HG03457 (cell line): ENCODE measurements around the gene RPAP3.

ENCODE experiments used
- ATAC-seq: cut with Tn5 transposase; IDR thresholded peaks from one replicate; pipeline ENCODE4 v1.9.1; 2021; ENCODE audit warnings: moderate number of reproducible peaks; ENCODE audit not compliant: unreplicated experiment

RPAP3 gene

DNA sequence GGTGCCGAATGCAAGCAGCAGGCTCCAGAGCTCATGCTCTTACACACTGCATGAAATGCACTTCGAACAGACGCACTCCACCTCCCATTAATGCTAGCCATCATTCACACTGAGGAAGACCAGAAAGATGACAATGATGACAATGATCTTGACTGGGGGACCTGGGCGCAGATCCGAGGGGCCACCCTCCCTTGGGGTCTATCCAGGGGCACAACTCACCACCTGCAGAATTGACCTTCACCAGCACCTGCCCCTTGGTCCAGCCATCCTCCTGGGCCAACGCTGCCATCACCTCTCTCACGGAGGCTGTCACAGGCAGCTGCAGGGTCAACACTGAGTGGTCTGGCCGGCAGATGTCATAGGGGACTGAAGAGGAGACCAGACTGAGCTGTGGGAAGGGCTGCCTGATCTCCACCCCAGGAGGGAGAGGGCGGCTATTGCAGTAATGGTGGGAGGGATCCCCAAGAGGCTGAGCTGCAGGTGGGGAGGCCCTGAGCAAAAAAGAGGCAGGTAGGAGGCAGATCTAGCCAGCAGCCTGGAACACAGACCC lies 37.6 kb upstream of the RPAP3 start:
- no peak for ATAC-seq

DNA sequence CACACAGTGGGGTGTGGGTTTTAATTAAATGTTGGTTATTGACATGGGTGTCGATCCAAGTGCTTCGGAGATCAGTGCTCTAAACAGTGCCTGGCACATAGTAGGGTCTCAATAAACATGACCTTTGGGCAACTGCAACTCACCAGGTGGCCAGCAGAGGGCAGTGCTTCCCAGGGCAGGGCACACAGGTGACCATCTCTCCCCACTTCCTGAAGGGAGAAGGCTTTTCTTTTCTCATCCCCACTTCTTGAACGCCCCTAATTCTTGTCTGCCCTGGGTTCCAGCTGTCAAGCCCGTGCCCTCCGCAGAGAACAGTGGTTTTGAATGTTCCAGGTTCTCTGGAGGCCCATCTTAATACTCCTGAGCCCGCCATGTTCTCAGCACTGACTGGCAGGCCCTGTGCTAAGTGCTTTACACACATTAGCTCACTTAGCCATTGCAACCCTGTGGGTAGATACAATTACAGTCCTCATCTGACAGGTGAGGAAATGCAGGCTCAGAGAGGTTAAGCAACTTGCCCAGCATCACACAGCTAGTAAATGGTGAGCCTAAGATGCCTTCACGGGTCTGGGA lies 36.5 kb upstream of the RPAP3 start:
- ATAC-seq, result no peak

DNA sequence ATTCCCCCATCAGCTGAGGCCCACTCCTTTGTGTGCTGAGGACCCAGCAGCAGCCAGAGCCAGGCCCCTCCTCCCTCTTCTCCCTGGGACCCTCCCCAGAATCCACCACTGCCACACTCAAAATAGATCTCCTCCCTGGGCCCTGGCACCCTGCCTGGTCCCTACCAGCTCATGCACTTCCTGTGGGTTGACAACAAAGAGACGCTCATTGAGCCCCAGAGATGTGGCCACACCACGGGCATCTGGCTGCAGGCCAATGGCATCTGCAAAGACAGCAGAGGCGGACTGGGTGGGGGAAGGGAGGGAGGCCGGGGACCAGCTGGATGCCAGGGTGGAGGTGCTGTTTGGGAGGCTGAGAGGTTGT lies 35.5 kb upstream of the RPAP3 start:
- ATAC-seq, result no peak

DNA sequence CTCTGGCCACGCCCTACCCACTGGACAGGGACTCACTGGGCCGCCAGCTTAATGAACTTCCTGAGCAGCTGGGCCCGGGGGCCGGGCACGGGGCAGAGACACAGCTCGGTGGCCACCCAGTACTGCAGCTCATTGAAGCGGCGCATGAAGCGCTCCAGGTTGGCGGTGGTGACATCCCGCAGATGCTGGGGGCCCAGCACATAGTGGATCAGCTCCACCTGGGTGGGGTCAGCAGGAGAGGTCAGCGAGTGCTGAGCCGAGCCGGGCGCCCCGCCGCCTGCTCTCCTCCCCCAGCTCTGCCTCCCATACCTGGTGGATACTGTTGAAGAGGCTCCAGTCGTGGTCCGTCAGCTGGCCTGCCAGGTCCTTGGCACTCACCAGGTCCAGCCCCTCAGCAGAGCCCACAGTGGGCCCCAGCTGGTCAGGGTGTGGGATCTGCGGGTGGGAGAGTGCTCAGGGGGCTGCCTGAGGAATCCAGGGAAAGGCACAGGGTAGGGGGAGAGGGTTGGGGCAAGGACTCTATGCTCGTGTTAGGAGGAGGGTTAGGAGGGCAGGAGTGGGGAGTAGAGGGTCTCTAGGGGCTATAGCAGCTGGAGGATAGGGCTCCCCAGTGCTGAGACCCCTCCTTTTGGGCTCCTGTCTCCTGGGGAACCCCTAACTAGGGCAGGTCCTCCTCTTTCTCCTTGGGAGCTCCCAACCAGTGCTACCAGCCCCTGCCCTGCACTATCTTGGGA lies 34.9 kb upstream of the RPAP3 start:
- ATAC-seq, result no peak

DNA sequence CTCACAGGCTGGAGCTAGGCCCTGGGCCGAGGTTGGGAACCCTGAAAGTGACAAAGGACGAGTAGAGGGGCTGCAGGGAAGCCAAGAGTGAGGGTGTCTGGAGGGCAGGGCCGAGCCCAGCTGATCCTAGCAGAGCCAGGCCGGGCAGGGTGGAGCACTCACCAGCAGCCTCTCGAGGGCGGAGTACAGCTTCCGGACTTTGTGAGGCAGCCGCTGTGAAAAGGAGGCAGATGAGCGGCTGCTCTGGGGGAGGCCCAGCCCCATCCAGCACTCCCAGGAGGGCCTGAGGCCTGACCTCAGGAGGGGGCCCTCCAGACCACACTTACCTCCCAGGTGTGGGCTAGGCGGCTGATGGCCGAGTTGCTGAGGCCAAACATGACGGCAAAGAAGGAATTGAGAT lies 34.1 kb upstream of the RPAP3 start:
- ATAC-seq, result no peak

DNA sequence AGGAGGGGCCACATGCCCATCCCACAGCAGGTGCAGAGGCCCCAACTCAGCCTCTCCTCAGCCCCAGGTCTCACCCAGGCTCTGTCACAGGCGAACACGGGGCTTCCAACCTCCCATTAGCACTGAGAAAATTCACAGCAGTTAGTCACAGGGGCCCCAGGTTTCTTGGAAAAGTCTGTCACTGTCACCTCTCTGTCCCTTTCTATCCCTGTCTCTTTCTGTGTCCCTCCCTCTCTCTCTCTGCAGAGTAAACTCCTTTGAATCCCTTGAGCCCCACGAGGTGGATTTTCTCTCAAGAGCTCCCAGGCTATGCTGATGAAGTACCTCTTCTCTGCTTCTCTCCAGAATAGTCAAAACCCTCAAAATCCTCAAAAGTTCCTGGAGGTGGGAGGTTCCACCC lies 33.5 kb upstream of the RPAP3 start:
- no peak for ATAC-seq

DNA sequence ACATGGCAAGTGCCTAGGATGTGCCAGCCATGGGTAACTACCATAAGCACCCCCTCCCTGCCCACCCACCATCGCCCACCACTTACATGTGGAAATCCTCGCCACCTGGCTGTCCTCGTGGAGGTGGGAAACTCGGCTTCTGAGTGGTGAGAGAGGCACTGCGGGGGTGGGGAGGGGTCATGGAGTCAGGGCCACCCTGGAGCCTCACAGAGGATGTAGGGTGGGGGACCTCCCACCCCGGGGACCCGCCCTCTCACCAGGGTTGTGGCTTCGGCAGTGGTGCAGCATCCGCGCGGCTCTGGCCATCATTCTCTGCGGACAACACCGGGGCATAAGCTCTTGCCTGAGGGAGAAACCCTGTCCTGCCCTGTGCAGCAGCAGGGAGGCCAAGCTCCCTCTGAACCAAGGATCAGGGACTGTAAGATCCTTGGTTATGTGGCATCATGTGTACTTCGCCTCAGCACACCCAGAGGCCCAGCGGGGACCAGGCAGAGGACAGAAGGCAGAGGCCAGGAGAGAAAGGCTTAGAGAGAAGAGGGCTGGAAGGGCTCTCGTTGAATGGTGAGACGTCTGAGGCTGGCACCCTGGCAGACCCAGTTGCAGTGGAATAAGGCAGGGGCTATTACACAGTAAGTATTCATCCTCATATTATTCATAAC lies 32.2 kb upstream of the RPAP3 start:
- ATAC-seq, result no peak

DNA sequence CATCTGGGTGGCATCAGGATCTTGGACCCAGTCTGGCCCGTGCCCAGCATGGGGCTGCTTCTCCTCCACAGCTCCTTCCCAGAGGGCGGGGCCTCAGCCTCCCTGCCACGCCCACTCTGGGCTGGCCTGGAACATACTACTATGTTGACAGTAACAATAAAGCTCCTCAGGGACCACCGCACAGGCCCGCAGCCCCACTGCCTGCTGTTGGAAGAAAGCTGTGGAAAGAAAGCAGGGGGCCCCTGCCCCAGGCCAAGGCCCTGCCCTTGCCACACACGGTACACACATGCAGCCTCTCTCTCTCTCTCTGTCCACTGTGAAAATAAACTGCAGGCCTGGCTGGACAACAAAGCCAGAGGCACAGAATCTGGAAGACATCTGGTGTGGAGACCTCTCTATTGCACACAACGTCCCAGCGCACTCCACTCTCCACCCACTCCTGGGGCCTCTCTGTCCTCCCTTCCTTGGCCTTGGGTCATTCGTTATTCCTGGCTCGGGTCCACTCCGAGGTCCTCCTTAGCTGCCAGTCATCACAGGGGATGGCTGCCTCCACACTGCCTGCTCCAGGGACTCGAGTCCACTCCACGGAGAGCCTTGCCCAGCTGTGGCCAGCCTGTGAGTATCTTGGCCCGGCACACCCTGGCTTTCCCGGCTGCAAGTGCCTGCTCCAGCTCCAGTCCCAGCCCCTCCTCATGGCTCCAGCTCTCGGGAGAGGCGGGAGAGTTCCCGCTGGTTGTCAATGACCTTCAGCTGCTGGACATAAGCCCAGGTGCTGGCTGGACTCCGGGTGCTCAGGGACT lies 31.2 kb upstream of the RPAP3 start:
- no peak for ATAC-seq

DNA sequence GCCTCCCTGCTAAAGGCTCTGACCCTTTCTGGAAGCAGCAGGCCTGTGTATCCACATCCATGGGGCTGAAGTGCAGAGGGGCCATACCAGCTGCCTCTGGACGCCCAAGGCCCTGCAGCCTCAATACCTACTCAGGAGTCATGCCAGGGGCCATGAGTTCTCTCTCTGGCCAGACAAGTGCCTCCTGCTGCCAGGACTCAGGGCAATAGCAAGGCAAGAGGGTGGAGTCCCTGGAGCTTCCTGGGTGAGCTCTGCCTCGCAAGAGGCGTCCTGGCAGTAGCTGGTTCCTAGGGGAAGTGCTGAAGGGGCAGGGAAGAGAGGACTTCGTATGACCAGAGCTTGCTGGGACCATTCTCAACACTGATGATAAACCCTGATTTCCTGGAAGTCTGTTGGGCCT lies 30.4 kb upstream of the RPAP3 start:
- ATAC-seq, result no peak

DNA sequence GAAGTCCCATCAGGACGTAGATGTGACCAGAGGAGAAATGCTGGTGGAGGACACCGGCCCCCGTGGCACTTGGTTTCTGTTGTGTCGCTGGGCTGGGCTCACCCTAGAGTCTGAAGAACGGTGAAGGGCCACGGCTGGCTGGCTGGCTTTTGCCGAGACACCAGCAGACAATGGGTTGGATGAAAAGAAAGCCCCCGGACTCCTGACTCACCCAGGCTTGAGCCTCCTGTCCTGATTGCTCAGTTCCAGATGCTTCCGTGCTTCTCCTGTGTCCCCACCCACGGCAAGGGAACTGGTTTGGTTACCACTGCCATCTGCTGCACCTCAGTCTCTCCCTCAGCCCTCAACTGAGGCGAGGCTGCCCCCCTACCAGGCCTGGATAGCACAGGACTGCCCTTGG lies 29.8 kb upstream of the RPAP3 start:
- no peak for ATAC-seq

DNA sequence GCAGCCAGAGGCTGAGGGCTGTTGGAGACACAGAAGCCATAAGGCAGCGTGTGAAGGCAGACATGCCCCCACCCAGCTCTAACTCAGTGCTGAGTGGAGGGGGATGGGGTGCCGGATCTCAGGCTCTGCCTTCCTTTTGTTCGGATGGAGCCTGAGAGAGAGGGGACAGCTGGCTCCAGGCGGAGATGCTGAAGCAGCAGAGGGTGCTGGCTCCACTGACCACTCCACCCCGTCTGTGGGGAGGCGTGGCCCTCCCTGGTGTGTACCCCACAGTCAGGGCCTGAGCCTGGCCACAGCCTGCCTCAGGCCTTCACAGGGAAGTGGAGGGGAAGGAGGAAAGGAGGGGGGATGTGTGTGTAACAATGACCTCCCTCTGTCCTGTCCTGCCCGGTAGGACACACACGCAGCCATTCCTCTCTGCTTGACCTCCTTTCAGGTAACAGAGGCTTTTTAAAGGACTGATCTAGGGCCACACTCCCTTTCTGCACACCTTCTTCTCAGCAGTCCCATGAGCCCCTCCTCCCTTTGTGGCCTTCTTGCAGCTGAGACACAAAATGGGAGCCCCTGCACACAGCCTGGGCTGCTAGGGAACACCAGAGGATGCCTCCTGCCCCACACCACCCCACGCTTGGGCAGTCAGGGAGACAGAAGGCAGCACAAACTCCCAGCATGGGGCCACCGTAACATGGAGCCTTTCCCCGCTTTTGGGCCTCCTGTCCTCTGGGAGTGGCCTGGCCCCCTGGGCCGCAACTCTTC lies 29.1 kb upstream of the RPAP3 start:
- ATAC-seq, result no peak

DNA sequence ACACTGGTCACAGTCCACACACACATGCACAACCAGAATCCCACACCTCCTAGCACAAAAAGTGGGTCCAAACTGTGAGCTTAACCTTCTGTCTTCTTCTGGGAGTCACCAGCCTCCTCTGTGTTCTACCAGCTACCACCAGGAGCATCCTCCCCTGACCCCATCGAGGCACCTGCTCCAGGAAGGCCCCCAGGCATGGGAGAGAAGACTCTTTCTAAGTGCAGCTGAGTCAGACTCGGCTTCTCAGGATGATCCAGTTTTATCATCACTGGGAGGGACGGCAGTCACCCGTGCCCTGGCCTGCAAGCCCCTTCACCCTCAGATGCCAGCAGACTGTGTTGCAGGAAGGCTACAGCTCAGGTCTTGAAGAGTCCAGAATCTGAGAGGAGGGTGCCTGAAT lies 27.3 kb upstream of the RPAP3 start:
- no peak for ATAC-seq

DNA sequence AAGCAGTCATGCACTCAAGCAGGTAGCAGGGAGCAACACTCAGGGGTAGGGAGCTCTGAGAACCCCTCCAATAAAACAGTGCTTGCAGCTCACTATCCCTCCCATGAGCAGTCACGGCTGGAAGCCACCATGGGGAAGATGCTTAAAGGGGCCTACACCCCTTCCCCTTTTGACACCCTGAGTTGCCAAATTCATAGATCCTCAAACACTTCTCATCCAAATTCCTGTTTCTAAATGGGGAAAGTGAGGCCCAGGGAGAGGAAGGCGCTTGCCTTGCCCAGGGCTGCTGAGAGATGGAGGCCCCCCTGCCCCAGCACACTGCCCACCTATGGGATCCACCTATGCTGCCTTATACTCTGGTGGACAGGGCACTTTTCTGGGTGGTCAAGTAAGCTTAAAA lies 26.7 kb upstream of the RPAP3 start:
- no peak for ATAC-seq

DNA sequence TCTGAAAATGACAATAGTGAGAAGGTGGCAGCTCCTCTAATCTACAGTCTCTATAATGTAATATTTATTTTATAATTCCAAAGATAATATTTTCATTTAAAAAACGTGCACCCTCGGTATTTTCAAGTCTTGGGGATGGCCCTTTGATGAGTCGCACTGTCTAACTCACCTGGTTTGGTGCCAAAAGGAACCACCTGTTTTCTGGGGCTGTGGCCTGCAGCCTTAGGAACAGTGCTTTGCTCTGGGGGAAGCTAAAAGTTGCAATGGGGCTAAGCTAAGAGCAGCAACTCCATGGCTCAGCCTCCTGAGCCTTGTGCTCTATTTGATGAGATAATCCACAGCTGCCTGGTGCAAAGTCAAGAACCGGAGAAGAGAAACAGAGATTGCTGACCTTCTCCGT lies 25.9 kb upstream of the RPAP3 start:
- ATAC-seq, result no peak

DNA sequence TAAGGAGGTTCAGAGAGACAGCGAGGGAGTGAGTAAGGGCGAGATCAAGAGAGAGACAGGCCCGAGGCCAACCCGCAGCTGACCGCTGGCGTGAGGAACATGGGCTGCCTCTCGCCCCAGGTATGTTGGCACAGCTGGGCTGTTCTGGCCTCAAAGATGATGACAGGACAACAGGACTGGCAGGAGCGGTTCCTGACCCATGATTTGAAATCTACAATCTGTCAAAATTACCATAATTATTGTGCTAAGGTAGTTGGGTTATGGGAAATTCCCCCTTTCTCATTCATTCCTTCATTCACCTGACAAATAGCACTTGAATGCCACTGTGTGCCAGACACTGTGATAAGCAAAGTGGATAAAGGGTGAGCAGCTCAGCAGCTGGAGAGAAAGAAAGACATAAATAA lies 24.5 kb upstream of the RPAP3 start:
- ATAC-seq, result no peak

DNA sequence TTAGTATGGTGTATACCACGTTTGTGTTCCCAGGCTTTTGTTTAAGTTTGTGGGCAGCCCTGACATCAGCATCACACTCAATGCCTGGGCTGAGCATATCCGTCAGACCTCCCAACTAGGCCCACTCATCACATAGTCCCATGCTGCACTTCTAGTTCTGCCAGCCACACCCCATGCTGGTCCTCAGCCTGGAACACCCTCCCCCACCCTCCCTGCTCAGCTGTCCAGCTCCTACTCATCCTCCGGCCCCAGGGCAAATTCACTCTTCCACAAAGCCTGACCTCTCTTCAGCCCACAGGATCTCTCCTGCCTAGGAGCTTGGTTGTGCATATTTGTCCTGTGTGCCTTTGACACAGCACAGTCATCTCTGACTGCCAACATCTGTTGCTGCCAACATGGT lies 23.4 kb upstream of the RPAP3 start:
- no peak for ATAC-seq

DNA sequence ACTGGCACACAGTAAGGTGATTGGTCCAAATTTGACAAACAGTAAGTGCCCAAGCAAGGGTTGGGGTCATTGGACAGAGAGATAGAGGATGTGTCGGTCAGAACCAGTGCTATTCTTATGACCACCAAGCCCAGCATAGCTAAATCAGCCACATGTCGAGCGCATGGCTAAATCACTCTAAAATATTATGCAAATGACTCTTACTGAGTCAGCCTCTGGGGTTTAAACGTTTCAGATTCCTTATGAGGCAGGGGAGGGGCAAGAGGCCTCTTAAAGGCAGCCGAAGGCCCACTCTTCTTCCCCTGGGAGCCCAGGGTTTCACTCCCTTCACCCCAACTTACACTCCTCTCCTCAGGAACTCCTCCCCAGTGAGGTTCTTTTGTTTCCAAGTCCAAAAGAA lies 20.1 kb upstream of the RPAP3 start:
- ATAC-seq, result peak; percentile 60

DNA sequence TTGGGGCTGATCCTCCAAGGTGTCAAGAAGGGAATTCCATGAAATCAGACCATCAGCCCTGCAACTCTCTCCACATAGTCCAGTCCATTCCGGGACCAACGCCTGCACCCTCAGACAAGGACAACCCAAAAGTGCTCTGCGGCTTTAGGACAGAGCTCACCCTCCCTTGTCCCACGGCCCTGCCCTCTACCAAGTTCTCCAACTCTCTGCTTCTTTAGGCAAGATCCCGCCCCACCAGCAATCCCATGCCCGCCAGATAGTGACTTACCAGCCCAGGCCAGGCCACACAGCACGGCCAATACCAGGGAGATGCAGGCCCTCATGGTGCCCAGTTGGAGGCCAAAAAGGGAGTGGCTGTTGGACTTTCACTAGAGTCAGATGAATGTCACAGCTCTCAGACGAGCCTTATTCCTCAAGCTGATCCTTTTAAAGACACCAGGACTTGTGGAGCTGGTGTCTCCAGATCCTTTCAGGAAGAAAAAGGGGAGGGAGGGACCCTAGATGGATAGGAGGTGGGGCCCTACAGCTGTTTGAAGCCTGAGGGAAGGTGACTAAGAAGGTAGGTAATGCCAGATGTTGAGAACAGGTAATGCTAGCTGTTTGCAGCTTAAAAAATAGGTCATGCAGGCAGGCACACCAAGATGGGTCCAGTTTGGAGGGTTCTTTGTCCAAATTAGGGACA lies 19.4 kb upstream of the RPAP3 start, which contains the start of gene ENDOU:
ENDOU (minus strand) TSS at position 400 of the 682 bp plus-strand sequence; CDS start at position 323, 77 bp downstream.
- ATAC-seq, result no peak

DNA sequence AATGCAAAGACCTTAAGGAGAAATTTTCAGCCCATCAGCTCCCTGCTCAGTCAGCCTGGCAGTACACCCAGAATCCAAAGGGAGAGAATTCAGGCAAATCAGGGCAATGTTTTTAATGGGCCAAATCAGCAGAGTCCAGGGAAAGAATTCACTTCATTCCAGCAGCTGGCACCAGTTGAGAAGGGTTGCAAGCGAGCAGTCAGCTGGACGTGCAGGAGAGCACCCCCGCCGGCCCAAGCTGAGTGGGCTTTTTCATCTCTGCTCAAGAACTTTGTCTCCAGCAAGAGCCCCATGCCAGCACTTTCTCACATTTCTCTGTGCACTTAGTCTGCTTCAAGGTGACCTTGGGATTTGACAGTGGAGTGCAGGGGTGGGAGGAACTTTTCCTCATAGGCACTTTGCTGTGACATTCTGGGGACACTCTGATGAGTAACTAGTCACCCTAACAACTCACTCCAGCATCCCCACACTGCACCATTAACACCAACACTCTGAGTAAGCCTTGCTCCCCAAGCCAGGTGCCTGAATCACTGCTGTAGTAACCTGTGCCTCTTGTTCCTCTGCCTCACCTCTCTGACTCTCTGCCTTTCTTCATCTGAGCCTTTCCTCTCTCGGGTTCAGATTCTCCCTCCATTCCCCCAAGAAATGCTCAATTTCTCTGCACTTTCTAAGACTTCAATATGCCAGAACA lies 17.3 kb upstream of the RPAP3 start:
- ATAC-seq, result no peak
